ENCODE measurements around the gene CAND2.

The CAND2 gene

DNA sequence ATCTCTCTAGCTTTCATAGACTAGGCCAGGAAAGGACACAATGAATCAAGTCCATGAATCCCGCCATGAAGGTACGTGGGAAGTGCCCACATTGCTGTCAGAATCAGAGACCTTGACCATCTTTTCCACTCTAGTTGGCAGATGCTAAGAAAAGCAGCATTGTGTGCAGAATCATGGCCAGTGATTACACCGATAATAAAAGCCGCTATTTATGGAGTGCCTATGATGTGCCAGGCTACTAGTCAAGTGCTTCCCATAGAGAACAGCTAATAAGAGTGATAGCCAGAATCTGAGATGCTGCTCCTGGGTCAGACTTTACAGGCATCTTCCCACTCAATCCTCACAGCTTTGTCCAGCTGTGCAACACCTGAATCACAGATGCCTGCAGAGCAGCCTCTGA lies 58.1 kb downstream of the CAND2 start:
- no peak for TF ChIP-seq ZFX (IDR thresholded peaks at IDR 0.05; ENCODE audit: borderline replicate concordance)
- TF ChIP-seq, protein P1, sequence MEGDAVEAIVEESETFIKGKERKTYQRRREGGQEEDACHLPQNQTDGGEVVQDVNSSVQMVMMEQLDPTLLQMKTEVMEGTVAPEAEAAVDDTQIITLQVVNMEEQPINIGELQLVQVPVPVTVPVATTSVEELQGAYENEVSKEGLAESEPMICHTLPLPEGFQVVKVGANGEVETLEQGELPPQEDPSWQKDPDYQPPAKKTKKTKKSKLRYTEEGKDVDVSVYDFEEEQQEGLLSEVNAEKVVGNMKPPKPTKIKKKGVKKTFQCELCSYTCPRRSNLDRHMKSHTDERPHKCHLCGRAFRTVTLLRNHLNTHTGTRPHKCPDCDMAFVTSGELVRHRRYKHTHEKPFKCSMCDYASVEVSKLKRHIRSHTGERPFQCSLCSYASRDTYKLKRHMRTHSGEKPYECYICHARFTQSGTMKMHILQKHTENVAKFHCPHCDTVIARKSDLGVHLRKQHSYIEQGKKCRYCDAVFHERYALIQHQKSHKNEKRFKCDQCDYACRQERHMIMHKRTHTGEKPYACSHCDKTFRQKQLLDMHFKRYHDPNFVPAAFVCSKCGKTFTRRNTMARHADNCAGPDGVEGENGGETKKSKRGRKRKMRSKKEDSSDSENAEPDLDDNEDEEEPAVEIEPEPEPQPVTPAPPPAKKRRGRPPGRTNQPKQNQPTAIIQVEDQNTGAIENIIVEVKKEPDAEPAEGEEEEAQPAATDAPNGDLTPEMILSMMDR (IDR thresholded peaks at IDR 0.05), result no peak
- H3K27ac ChIP-seq, result no peak overlapping the region

DNA sequence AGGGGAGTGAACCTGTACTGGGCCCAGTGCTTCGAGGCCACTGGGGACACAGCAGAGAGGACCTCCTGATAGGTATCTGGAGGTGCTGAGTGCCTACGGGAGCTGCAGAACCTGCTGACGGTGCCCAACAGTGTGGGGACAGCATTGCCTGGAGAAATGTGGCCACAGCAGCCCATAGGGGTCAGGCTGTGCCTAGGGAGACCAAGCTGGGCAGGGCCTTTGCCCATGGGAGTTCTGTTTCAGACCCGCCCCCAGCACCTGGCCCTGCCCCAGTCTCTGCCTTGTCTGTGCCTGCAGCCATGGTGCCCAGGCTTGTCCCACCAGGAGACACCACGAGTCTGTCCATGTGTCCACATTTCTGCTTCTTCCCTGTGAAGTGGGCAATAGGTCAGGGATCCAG lies 60.1 kb downstream of the CAND2 start:
- no peak for TF ChIP-seq ZFX (IDR thresholded peaks at IDR 0.05; ENCODE audit: borderline replicate concordance)
- TF ChIP-seq, protein P1 (IDR thresholded peaks at IDR 0.05), result no peak
- H3K27ac ChIP-seq, result no peak overlapping the region

DNA sequence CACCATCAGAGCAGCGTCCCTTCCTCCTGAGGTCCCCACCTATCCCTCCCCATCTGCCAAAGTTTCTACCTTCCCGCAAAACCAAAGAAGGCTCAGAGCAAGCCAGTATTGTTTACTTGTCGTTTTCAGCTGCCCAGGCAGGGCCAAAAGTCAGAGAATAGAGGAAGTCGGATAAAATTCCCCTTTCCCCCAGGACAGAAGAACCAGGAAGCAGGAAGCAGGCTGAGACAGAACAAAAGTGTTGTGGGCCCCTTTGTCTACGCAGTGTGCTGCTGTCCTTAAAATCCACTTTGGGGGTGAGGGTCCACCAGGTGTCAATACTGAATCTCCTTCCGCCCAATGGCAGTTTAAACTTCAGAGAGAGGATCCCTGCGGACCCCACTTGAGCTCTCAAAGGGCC lies 63.4 kb downstream of the CAND2 start:
- TF ChIP-seq, protein P1 (IDR thresholded peaks at IDR 0.05), result no peak
- no peak for TF ChIP-seq ZFX (IDR thresholded peaks at IDR 0.05; ENCODE audit: borderline replicate concordance)
- no peak overlapping the region for H3K27ac ChIP-seq

DNA sequence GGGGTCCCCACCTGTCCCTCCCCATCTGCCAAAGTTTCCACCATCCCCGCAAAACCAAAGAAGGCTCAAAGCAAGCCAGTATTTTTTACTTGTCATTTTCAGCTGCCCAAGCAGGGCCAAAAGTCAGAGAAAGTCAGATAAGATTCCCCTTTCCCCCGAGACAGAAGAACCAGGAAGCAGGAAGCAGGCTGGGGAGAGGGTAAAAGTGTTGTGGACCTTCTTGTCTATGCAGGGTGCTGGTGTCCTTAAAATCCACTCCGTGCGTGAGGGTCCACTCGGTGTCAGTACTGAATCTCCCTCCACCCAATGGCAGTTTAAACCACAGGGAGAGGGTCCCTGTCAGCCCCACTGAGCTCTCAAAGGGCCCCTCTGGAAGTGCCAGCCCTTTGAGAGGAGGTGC lies 65.1 kb downstream of the CAND2 start:
- TF ChIP-seq ZFX (IDR thresholded peaks at IDR 0.05; ENCODE audit: borderline replicate concordance), result no peak
- TF ChIP-seq, protein P1 (IDR thresholded peaks at IDR 0.05), result no peak

DNA sequence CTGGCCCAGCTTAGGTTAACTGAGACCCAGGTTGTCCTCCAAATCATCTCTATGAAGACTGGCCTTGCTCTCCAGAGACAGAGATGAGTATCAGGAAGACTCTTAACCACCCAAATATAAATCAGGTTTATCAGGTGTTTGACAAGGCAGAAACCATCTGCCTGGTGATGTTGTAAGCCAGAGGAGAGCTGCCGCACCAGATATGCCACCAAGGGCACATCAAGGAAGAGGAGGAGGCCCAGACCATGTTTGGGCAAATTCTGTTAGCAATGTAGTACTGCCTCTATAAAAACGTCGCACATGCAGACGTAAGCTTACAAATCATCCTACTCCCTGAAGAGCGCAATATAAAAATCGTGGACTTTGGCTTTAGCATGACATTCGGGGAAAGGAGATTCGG lies 65.9 kb downstream of the CAND2 start:
- TF ChIP-seq ZFX (IDR thresholded peaks at IDR 0.05; ENCODE audit: borderline replicate concordance), result no peak
- TF ChIP-seq, protein P1 (IDR thresholded peaks at IDR 0.05), result no peak
- no peak overlapping the region for H3K27ac ChIP-seq

More for the DNA sequence above, 65.1 kb downstream of the CAND2 start:
- no peak overlapping the region for H3K27ac ChIP-seq

DNA sequence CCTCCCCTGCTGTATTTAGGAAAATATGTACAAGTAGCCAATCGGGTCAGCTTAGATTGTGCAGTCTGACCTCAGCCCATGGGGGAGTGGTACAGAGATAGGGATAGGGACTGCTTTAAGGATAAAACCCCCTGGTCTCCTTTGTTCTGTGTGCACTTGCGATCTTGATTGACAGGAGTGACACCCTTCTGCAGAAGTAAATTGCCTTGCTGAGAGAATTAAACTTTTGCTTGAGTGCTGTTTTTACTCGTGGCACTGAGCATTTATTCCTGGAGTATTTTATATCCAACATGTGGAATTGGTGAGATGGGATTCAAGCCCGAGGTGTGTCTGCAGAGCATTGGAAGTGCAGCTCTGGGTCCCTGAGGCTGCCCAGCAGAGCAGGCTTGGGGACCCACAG lies 68.8 kb downstream of the CAND2 start:
- TF ChIP-seq, protein P1 (IDR thresholded peaks at IDR 0.05), result no peak
- no peak for TF ChIP-seq ZFX (IDR thresholded peaks at IDR 0.05; ENCODE audit: borderline replicate concordance)
- no peak overlapping the region for H3K27ac ChIP-seq

DNA sequence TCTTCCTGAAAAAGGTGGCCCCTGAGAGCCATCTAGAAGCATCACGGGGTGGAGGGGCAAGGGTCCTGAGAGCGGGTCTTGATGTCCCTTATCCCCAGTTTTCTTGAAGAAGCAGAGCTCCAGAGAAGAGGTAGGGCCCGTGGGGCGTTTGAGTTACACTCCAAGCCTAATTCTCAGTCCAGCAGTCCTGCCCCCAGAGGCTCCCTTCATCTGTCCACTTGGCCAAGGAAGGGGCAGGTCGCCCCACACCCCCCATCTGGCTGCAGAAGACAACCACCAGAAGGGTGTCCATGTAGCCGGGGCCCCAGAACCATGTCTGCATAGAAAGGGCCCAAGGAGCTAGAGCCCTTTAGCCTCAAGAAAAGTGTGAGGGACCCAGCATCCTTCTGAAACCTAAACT lies 70.4 kb downstream of the CAND2 start:
- TF ChIP-seq, protein P1 (IDR thresholded peaks at IDR 0.05), result no peak
- no peak for TF ChIP-seq ZFX (IDR thresholded peaks at IDR 0.05; ENCODE audit: borderline replicate concordance)
- no peak overlapping the region for H3K27ac ChIP-seq
